Measurements from ENCODE around the gene EPS15.
"Not testable (repeated sequence)": the region's sequence is repeated elsewhere in the genome, so short reads cannot be mapped to it uniquely, and the experiment has no call there.

- not testable (repeated sequence) for TF ChIP-seq CTCF (IDR thresholded peaks at IDR 0.05; ENCODE audit: low read length); EZH2 (IDR thresholded peaks at IDR 0.05; ENCODE audit: borderline replicate concordance, low read length)
These were observed 109.1 kb downstream of the EPS15 start for GRCh38 chr1:51409755-51410541.
